HepG2 (cell line): ENCODE measurements around the gene SMARCA2.

Experiments used
- CHD2 ChIP-seq: IDR thresholded peaks from 2 replicates; pipeline ENCODE4 v1.6.1; 2011; ENCODE audit warnings: low read depth, low read length, improper control_type of control experiment
- RBFOX2 ChIP-seq: fragments of 200-400 bp; formaldehyde crosslinking; IDR thresholded peaks from 2 replicates; pipeline ENCODE4 v1.6.1; 2017; ENCODE audit warnings: low read depth, mild to moderate bottlenecking, low read length

GRCh38 chr9:1989500-1989899 is 25.6 kb upstream of the SMARCA2 start:
- TF ChIP-seq RBFOX2, result no peak
- no peak for TF ChIP-seq CHD2
